Measurements from ENCODE around the gene AGK.
"Not testable (repeated sequence)": the region's sequence is repeated elsewhere in the genome, so short reads cannot be mapped to it uniquely, and the experiment has no call there.

AGK gene

DNA sequence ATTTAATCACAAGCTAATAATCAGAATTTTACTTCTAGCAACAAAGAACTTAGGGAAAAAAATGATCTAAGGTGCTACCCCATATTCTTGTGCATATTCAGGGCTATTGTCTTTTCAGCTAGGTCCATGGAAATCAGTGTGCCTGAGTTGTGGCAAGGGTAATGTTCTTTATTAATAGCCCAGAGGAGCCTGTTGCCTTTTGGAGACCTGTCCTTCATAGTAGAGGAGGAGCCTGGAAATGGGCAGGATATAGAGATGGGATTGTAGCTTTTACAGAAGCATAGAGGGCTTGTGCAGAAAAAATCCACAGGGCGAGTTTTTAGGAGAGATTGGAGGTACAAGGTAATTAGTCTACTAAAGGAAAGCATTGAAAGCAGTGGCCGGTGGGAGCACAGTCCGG is 38.9 kb downstream of the AGK start:
- DNase-seq, result no peak

GRCh38 chr7:141590666-141591065 is 39.5 kb downstream of the AGK start:
- DNase-seq, result no peak

DNA sequence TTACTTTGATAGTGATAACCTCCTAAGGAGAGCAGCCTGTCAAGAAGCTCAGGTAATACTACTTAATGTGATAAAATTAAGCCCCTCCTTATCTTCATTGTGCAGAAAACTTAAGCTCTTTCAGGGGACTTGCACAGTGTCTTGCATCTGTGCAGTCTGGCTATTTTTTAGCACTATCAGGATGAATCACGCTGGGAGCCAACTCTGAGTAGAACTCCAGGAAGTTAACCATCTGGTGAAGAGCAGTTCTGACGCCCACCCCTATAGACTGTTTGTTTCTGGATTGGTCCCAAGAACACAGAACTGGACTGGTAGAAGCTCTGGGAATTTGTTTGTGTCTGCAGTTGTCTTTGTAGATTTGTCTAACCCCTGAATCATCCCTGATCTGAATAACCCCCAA is 41.9 kb downstream of the AGK start:
- no peak for DNase-seq

GRCh38 chr7:141597966-141598365 is 46.8 kb downstream of the AGK start:
- DNase-seq, result no peak

GRCh38 chr7:141598408-141598807 is 47.2 kb downstream of the AGK start:
- DNase-seq, result no peak

DNA sequence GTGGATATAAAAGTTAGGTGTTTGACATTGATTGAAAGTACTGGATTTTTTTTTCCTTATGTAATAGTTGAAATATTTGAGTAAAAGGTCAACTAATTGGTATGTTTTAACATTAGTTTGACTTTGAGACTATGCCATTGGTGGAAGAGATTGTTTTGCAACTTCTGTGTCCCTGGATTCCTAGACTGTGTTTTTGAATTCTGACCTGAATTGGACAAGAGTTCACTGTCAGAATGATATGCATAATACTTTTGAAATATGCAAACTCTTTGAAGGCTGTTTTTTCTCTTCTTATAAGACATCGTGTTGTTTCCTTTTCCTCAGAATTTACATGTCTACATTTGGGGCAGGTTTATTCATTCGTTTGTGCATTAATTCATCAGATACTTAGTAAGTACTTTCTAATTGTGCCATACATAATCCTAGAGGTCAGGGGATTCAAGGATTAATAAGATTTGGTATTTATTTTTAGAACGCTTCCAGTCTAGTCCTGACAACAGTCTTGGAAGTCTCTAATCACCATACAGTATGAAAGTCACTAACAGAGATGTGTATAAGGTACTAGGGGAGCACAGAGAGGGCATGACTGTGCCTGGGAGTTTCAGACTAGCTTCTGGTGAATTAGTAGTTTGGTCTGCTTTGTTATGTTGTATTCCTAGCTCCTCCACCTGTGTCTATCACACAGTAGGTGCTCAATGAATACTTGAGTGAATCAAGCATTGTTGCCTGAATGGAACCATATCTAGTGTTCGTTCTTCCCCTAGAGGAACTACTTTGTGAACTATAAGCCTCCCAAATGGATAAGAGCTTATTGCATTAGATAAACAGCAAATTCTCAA is 49.2 kb downstream of the AGK start:
- no peak for DNase-seq

GRCh38 chr7:141609576-141609975 is 58.4 kb downstream of the AGK start:
- DNase-seq, result no peak

GRCh38 chr7:141610671-141611070 is 59.5 kb downstream of the AGK start:
- DNase-seq, result no peak

GRCh38 chr7:141612861-141613260 is 61.7 kb downstream of the AGK start:
- no peak for DNase-seq

GRCh38 chr7:141617280-141617679 is 66.1 kb downstream of the AGK start:
- DNase-seq, result no peak

- DNase-seq, result peak; percentile 4
These were observed 68.5 kb downstream of the AGK start for GRCh38 chr7:141619745-141620144.

DNA sequence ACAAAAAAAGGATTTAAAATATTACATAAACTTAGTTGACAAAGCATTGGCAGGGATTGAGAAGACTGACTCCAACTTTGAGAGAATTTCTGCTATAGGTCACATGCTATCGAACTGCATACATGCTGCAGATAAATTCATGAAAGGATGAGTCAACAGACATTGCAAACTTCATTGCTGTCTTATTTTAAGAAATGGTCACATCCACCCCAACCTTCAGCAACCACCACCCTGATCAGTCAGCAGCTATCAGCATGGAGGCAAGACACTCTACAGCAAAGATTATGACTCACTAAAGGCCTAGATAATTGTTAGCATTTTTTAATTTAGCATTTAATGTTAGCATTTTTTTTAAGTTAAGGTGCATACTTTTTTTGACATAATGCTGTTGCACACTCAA is 73.6 kb downstream of the AGK start:
- DNase-seq, result no peak

- DNase-seq, result no peak
These were observed 79.4 kb downstream of the AGK start for GRCh38 chr7:141630621-141631020.

DNA sequence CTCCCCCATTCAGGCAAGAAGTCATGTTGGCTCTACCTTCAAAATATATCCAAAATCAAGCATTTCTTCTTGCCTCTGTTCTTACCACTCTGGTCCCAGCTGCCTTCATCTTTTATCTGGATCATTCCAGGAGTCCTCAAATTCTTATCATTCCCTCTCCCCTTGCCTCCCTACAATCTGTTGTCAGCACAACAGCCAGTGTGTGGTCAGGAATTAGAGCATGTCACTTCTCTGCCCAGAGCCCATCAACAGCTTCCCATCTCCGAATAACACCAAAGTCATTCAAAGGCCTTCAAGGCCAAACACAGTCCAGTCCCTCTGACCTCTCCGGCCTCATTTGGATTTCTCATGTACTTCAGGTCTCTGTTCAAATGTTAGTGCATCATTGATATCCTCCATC is 80.3 kb downstream of the AGK start:
- DNase-seq, result no peak

DNA sequence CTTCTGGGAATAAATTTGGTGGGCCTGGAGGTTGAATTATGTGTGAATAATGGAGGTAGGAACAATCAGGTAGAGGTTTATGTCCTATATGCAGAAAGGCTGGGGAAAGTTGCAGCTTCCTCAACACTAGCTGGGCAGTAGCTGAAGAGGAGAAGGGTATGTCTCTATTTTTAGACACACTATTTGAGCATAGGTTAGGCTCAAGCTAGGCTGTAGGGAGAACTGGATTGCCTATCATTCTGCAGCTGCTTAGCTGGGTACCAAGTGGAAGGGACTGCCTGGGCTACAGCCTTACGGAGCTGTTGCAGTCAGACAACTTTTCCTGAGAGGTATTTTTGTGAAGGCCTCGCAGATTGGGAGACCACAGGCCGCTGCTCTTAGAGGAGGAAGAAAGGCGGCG is 82.9 kb downstream of the AGK start:
- no peak for DNase-seq

GRCh38 chr7:141636053-141636452 is 84.8 kb downstream of the AGK start:
- DNase-seq, result no peak

DNA sequence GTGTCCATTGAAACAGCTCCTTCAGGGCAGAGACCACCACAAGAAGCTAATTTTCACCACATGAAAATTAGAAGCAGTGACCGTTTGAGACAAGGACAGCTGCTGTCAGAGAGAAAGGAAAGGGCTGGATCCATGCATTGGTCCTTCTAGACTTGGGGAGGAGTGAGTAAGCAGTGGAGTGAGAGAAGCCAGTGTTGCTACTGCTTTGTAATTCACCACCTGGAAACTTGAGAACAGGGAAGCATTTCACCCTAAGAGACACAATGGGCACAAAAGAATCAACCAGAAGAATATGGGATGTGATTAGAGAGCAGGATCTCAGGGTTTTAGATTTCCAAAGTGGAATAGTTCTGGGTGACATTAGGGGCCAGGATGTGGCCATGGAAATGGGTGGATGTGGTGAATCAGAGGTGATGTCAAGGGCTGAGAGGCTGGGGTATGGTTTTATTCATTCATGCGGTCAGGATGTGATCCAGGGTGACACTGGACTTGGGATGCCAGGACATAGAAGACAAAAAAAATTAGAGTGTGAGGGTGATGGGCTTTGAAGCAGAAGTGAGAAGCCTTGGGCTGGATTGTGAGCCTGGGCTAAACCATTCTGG is 89.1 kb downstream of the AGK start:
- DNase-seq, result no peak

DNA sequence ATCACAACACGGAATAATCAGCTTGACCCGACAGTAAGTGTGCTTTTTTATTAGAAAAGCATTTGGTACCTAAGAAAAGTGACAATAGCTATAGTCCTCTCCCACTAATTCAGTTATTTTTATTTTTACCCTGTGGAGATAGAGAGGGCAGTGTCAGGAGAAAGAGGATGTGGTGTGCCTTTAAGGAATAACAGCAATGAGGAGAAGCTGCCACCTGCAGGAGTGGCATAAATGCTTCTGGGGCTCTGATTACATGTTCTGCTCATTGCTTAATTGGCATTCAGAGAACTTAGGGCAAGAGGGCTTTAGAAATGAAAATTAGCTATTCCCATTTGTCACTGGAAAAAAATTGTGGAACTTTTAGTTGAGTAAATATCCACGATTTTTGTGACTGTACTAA is 90.7 kb downstream of the AGK start:
- DNase-seq, result no peak

DNA sequence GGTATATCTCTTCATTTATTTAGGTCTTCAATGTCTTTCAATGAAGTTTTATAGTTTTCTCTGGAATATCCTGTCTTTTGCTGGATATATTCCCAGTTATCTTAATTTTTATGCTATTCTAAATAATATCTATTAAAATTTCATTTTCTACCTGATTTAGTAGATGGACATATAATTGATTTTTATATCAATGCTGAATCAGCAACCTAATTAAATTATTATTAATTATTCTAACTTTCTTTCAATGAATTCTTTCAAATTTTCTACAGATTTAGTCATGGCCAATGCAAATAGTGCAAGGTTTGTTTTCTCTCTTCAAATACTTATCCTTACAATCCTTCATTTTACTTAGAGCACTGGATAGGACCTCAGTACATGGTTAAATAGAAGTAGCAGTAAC is 94.0 kb downstream of the AGK start:
- no peak for DNase-seq

DNA sequence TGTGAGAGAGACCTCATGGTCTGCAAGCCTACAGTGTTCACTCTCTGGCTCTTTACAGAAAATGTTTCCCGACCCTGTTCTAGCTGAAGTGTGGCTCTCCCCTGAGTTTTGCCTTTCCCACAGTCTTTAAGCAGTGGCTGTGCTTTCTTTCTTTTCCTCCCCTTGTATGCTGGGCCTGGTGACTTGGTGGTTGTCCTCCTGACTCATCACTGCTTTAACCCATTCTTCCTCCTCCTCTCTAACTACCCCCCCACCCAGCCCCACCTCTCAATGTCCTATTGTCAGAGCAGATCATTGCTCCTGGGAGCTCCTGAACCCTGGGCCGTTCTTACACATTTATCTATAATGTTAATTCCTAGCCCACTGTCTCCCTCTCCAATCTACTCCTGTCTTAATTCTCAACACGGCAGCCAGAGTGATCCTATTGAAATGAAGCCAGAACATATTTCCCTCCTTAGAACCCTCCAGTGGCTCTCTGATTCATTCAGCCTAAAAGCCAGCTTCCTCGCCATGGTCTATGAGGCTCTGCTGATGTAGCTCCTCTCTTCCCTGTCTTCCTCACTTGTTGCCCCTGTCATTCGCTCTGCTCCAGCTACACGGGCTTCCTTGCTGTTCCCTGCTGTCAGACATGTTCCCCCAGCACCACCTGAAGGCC is 95.7 kb downstream of the AGK start:
- no peak for DNase-seq

DNA sequence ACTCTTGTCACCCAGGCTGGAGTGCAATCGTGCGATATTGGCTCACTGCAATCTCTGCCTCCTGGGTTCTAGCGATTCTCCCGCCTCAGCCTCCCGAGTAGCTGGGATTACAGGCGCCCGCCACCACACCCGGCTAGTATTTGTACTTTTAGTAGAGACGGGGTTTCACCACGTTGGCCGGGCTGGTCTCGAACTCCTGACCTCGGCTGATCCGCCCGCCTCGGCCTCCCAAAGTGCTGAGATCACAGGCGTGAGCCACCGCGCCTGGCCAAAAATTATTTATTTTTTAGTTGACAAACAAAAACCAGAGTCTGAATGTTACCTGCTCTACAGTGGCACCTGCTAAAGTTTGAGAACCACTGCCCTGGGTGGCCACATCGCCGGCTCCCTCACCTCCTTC is 96.5 kb downstream of the AGK start:
- DNase-seq, result not testable (repeated sequence)

GRCh38 chr7:141648276-141649114 is 97.3 kb downstream of the AGK start:
- DNase-seq, result no peak

GRCh38 chr7:141649137-141649864 is 98.1 kb downstream of the AGK start:
- DNase-seq, result no peak

Data from COR-L47 (cell line).